Progenitor cell of endocrine pancreas (in vitro differentiated cells): Measurements from ENCODE around the gene POPDC3. TPM values are rescaled to one million over a fixed set of nuclear protein-coding genes. Genes with fewer than 3 reads are reported as not detected.
"Not testable (repeated sequence)": the region's sequence is repeated elsewhere in the genome, so short reads cannot be mapped to it uniquely, and the experiment has no call there.

Experiments
- DNase-seq: peaks from one replicate; pipeline ENCODE4 v3.0.0; 2021; ENCODE audit warnings: low spot score; ENCODE audit not compliant: unreplicated experiment
- H3K27ac Mint-ChIP-seq: 2 replicates; pipeline ENCODE4 v1.8.0; 2021; ENCODE audit warnings: mild to moderate bottlenecking, moderate library complexity, mixed read lengths
- H3K27me3 Mint-ChIP-seq: 2 replicates; pipeline ENCODE4 v1.8.0; 2021; ENCODE audit warnings: mixed read lengths
- H3K36me3 Mint-ChIP-seq: 2 replicates; pipeline ENCODE4 v1.8.0; 2022; ENCODE audit warnings: mixed read lengths; ENCODE audit not compliant: insufficient read depth
- H3K4me1 Mint-ChIP-seq: 2 replicates; pipeline ENCODE4 v1.8.0; 2021; ENCODE audit warnings: low read depth, mixed read lengths
- H3K4me3 Mint-ChIP-seq: 2 replicates; pipeline ENCODE4 v1.8.0; 2021; ENCODE audit warnings: low read depth, mild to moderate bottlenecking, moderate library complexity, mixed read lengths
- H3K9me3 Mint-ChIP-seq: 2 replicates; pipeline ENCODE4 v1.8.0; 2021; ENCODE audit warnings: low read depth, mixed read lengths
- long read RNA-seq: library from polyadenylated mRNA; unstranded; transcript quantifications from one replicate; pipeline ENCODE4 v2.0.0, GENCODE V29; 2020
- total RNA-seq: library from RNA; stranded (reverse); gene quantifications from 2 replicates; pipeline ENCODE4 v1.2.1, GENCODE V29; 2021
- TF ChIP-seq, protein P1 (sequence below): fragments of 200-600 bp; sonication (generic); IDR thresholded peaks from one replicate; pipeline ENCODE4 v1.5.0; 2021; ENCODE audit warnings: antibody characterized with exemption, mild to moderate bottlenecking; ENCODE audit not compliant: unreplicated experiment

POPDC3 gene, protein sequence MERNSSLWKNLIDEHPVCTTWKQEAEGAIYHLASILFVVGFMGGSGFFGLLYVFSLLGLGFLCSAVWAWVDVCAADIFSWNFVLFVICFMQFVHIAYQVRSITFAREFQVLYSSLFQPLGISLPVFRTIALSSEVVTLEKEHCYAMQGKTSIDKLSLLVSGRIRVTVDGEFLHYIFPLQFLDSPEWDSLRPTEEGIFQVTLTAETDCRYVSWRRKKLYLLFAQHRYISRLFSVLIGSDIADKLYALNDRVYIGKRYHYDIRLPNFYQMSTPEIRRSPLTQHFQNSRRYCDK
- total RNA-seq, result 1.3 and 2.3 TPM in 2 replicates
- long read RNA-seq, result 0 reads

GRCh38 chr6:105179244-105180065, at the start of gene POPDC3:
Gene POPDC3, minus strand, starts transcription at chr6:105180014. Its CDS starts 18,105 bp downstream, at chr6:105161909.
- DNase-seq, result peak; percentile 46
- Mint-ChIP-seq H3K4me1 (peaks cover 16% of the 10 kb centered on the region), H3K27ac (peak within 1 kb of the TSS; percentile 56), H3K36me3 (no peaks in the 10 kb centered on the region), H3K4me3 (peak within 1 kb of the TSS; percentile 72), H3K9me3 (no peaks in the 10 kb centered on the region), H3K27me3 (peaks cover 26% of the 10 kb centered on the region)
- TF ChIP-seq, protein P1, sequence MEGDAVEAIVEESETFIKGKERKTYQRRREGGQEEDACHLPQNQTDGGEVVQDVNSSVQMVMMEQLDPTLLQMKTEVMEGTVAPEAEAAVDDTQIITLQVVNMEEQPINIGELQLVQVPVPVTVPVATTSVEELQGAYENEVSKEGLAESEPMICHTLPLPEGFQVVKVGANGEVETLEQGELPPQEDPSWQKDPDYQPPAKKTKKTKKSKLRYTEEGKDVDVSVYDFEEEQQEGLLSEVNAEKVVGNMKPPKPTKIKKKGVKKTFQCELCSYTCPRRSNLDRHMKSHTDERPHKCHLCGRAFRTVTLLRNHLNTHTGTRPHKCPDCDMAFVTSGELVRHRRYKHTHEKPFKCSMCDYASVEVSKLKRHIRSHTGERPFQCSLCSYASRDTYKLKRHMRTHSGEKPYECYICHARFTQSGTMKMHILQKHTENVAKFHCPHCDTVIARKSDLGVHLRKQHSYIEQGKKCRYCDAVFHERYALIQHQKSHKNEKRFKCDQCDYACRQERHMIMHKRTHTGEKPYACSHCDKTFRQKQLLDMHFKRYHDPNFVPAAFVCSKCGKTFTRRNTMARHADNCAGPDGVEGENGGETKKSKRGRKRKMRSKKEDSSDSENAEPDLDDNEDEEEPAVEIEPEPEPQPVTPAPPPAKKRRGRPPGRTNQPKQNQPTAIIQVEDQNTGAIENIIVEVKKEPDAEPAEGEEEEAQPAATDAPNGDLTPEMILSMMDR, result peak; percentile 40

GRCh38 chr6:105227295-105227767, 47.5 kb upstream of the POPDC3 start:
- H3K9me3 Mint-ChIP-seq, result peaks cover 10% of the 10 kb centered on the region
- DNase-seq, result no peak
- H3K36me3 Mint-ChIP-seq, result no peaks in the 10 kb centered on the region
- H3K27me3 Mint-ChIP-seq, result no peaks in the 10 kb centered on the region
- TF ChIP-seq, protein P1, result no peak
- H3K4me1 Mint-ChIP-seq, result peaks cover 1% of the 10 kb centered on the region
- H3K4me3 Mint-ChIP-seq, result no peak overlapping the region
- H3K27ac Mint-ChIP-seq, result no peak overlapping the region

DNA sequence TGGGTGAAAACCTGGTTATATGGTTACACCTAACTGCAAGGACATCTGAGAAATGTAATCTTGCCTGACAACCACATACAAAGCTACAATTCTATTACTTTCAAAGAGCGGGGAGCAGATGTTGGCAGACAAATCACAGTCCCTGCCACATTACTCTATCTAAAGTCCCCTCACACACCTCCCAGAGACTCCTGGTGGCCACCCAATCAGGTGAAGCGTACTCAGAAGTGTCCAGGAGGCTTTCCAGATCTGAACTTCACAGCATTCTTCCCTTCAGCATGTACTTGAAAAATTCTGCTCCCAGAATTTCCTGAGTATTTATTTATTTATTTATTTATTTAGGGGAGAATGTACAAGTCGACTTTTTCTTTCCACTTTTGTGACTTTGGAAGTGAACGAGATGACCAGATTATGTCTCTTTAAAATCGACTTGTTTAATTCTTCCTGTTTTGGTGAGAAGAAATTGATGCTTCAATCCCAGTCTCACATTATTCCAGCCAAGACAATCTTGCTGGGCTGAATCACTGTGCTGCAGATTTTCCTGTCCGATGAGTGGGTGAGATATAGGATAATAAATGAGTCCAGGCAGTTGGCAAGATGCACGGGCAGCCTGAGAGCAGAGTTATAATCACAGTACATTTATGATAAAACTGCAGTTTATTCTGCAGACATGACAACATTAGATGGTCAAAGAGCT, 46.9 kb upstream of the POPDC3 start:
- Mint-ChIP-seq H3K27ac (no peak overlapping the region), H3K36me3 (no peaks in the 10 kb centered on the region), H3K9me3 (peaks cover 9% of the 10 kb centered on the region), H3K4me3 (no peak overlapping the region), H3K4me1 (peaks cover 1% of the 10 kb centered on the region), H3K27me3 (no peaks in the 10 kb centered on the region)
- TF ChIP-seq, protein P1, result no peak
- no peak for DNase-seq

- no peak overlapping the region for H3K4me3 Mint-ChIP-seq
- no peak overlapping the region for H3K27ac Mint-ChIP-seq
- DNase-seq, result no peak
- TF ChIP-seq, protein P1, result no peak
- H3K36me3 Mint-ChIP-seq, result no peaks in the 10 kb centered on the region
- no peaks in the 10 kb centered on the region for H3K9me3 Mint-ChIP-seq
- H3K4me1 Mint-ChIP-seq, result peaks cover 1% of the 10 kb centered on the region
- H3K27me3 Mint-ChIP-seq, result no peaks in the 10 kb centered on the region
These were observed 43.4 kb upstream of the POPDC3 start for GRCh38 chr6:105223242-105223641.

- not testable (repeated sequence) for H3K4me3 Mint-ChIP-seq, DNase-seq, H3K27ac Mint-ChIP-seq, H3K4me1 Mint-ChIP-seq, H3K9me3 Mint-ChIP-seq, H3K36me3 Mint-ChIP-seq, H3K27me3 Mint-ChIP-seq
These were observed 41.4 kb upstream of the POPDC3 start for GRCh38 chr6:105221219-105221618.
